Stimulated activated effector memory CD8-positive, alpha-beta T cell treated with anti-CD3 and anti-CD28 coated beads, Interleukin-12 subunit alpha, Interleukin-12 subunit beta, amount 100 ng/mL, for 72 hours (primary cell): ENCODE results near the gene DFFB.

Experiments used
- ATAC-seq: fragments of 150-1000 bp; cut with Tn5 transposase; 2 replicates; pipeline ENCODE4 v1.10.0; 2021
- DNase-seq, 2 donors: peaks; one replicate each; pipeline ENCODE4 v3.0.0; 2021 to 2022; ENCODE audit warnings: low spot score in 2 of 2
- H3K27ac Mint-ChIP-seq: one replicate; pipeline ENCODE4 v1.8.0; 2022; ENCODE audit warnings: mild to moderate bottlenecking, mixed read lengths
- H3K36me3 Mint-ChIP-seq: one replicate; pipeline ENCODE4 v1.8.0; 2022; ENCODE audit warnings: mild to moderate bottlenecking, mixed read lengths
- H3K4me1 Mint-ChIP-seq: one replicate; pipeline ENCODE4 v1.8.0; 2022; ENCODE audit warnings: mixed read lengths
- H3K4me3 Mint-ChIP-seq: one replicate; pipeline ENCODE4 v1.8.0; 2022; ENCODE audit warnings: mild to moderate bottlenecking, mixed read lengths
- H3K9me3 Mint-ChIP-seq: one replicate; pipeline ENCODE4 v1.8.0; 2022; ENCODE audit warnings: mixed read lengths

Gene DFFB

DNA sequence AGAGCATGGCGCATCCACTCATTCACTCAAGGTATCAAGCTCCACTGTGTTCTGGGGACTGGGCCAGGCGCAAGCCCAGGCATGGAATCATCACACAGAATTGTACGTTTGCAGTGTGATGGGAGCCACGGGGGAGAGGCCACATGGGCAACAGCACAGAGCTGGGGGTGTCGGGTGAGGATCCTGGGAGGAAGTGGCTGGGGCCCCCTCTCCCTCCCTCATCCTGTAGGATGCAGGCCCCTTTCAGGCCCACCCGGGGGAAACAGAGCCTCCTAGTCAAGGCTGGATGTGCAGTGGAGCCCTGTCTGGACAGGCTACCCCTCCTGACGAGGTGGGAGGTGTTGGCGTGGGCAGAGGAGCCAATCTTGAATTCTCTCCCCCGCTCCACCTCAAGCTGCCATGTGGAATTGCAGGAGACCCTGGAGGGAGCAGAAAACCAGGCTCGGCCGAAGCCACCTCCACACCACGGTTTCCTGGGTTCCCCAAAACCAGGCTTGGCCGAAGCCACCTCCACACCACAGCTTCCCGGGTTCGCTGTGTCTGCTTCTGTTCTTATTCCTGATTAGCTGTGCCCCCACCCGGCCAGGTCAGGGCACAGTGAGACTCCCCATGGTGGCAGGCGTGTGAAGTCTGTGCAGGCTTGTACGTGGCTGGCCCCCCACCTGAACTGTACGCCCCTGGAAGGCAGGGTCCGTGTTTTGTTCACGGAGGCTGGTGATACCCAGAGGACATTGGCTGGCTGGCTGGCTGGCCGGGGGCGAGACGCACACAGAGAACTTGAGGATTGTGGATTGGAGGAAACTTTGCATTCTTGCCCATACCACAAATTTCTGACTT, 46.9 kb downstream of the DFFB start:
- H3K9me3 Mint-ChIP-seq, result no peaks in the 10 kb centered on the region

DNA sequence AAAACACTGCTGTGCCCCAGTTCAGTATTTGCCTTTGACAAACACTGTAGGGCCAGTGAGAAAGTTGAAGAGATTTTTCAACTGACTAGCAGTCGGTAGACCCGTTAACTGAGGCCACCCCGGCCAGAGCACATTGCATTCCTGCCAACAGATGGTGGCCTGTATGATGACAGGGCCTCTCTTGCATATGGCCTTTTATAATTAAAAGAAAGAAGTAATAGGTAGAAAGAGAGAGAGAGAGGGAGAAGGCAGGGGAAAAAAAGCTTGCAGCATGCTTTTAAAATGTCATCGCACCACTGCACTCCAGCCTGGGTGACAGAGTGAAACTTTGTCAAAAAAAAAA, 47.5 kb downstream of the DFFB start:
- no peak overlapping the region for H3K27ac Mint-ChIP-seq
- peaks cover 22% of the 10 kb centered on the region for H3K4me1 Mint-ChIP-seq
- DNase-seq (no peak), ATAC-seq (no peak)
- H3K36me3 Mint-ChIP-seq, result peaks cover 6% of the 10 kb centered on the region
- no peak overlapping the region for H3K4me3 Mint-ChIP-seq
- no peaks in the 10 kb centered on the region for H3K9me3 Mint-ChIP-seq

More for the DNA sequence above, 46.9 kb downstream of the DFFB start:
- peaks cover 6% of the 10 kb centered on the region for H3K36me3 Mint-ChIP-seq
- H3K4me3 Mint-ChIP-seq, result peak overlapping the region; percentile 18
- peaks cover 25% of the 10 kb centered on the region for H3K4me1 Mint-ChIP-seq
- ATAC-seq (no peak), DNase-seq (no peak)
- H3K27ac Mint-ChIP-seq, result no peak overlapping the region

DNA sequence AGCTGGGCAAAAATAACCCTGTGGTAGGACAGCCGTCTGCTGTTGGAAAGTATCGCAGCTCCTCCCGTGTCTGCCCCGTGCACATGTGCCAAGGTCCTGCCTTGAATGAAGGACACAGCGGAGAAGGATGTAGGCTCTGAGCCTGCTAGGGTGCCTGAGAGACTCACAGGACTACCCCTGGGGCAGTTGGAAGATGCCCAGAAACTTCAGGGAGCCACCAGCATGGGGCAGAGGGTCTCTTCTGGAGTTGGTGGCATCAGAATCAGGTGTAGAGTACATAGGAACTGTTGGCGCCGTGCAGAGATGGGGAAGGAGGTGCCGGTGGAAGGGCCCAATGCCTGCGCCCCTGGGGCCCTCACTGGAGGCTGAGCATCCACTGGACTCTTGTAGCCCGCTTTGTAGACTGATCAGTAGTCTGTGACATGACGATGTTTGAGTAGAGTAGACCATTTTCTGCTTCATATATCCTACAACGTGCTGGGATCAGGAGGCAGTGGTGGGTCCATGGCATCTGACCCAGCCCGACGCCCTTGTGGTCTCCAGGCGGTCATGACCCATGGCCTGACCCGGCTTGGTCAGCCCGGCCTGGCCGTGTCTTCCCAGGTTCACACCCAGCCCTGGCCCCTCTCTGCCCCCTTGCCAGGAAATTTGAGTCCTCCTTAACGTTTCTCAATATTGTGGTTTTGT, 48.1 kb downstream of the DFFB start:
- H3K36me3 Mint-ChIP-seq, result peaks cover 3% of the 10 kb centered on the region
- H3K4me1 Mint-ChIP-seq, result peaks cover 22% of the 10 kb centered on the region
- no peak overlapping the region for H3K4me3 Mint-ChIP-seq
- H3K9me3 Mint-ChIP-seq, result no peaks in the 10 kb centered on the region
- ATAC-seq (no peak), DNase-seq (no peak)
- H3K27ac Mint-ChIP-seq, result no peak overlapping the region

DNA sequence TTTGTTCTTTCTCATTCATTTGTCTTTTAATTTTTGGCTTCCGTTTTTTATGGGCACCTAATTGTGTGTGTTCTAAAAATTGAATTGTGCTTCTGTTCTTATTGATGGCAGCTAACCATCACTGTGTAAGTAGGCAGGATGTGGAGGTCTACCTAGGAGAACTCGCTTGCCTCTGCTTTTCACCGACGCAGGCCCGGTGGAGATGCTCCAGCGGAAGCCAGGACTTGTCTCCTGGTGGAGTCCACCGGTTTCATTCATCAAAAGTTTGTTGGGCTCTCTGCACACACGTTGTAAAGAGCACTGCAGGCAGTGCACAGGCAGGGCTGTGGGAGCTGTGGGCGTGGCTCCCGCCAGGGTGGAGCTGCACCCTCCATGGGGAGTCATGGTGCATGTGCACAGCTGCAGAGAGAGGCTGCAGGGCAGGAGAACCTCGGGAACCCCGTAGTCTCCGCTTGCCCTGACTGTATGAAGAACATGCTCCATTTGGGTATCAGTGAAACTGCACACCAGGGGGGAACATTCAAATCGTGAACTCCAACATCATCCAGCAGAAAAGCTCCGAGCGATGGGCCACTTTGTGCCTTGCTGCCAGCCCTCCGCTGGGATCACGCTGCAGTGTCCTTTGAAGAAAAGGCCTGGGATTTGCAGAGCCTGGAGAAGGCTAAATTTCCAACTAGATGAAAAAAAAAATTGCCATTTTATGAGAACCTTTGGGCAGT, 48.8 kb downstream of the DFFB start:
- Mint-ChIP-seq H3K4me1 (peaks cover 22% of the 10 kb centered on the region), H3K9me3 (no peaks in the 10 kb centered on the region), H3K36me3 (no peaks in the 10 kb centered on the region), H3K27ac (no peak overlapping the region), H3K4me3 (no peak overlapping the region)
- ATAC-seq (no peak), DNase-seq (no peak)

DNA sequence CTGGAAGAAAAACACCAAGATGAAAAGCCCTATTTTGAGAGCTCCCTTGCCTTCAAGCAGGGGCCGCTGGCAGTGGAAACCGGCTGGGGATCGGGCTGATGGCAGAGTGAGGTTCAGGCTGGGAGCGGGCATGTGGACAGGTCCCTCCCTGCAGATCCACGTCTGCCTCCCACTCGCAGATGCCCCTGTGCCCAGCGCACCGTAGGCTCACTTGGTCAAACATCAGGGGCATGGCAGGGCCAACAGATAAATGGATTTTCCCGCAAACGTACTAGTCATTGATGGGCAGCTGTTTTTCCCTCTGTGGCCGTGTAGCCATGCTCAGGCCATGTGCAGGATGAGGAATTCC, 49.4 kb downstream of the DFFB start:
- Mint-ChIP-seq H3K36me3 (no peaks in the 10 kb centered on the region), H3K9me3 (no peaks in the 10 kb centered on the region), H3K4me1 (peaks cover 22% of the 10 kb centered on the region), H3K27ac (no peak overlapping the region), H3K4me3 (no peak overlapping the region)
- DNase-seq (no peak), ATAC-seq (no peak)

DNA sequence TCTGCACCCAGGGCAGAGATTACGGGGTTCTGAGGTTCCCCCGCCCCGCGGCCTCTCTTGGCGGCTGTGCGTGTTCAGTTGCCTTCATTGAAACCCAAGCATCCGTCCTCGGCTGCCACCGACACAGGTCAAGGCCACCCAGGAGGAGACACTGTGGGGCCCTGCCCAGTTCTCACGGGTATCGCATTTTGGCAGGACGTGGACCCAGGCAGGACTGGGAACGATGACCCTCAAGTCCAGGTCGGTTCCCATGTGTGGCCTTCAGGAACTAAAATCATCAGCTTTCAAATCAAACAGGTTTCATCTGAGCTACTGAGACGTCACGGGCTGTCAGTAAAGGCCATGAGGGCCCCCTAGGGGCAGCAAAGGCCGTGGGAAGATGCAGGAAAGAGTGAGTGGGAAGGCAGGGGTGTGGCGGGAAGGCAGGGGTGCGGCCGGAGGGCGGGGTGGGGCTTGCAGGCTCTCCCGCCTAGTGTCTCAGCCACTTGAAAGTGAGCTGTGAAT, 49.8 kb downstream of the DFFB start:
- H3K27ac Mint-ChIP-seq, result no peak overlapping the region
- H3K9me3 Mint-ChIP-seq, result no peaks in the 10 kb centered on the region
- no peak overlapping the region for H3K4me3 Mint-ChIP-seq
- H3K4me1 Mint-ChIP-seq, result peaks cover 22% of the 10 kb centered on the region
- peak; percentile 46 for ATAC-seq
- DNase-seq, result no peak
- H3K36me3 Mint-ChIP-seq, result no peaks in the 10 kb centered on the region

DNA sequence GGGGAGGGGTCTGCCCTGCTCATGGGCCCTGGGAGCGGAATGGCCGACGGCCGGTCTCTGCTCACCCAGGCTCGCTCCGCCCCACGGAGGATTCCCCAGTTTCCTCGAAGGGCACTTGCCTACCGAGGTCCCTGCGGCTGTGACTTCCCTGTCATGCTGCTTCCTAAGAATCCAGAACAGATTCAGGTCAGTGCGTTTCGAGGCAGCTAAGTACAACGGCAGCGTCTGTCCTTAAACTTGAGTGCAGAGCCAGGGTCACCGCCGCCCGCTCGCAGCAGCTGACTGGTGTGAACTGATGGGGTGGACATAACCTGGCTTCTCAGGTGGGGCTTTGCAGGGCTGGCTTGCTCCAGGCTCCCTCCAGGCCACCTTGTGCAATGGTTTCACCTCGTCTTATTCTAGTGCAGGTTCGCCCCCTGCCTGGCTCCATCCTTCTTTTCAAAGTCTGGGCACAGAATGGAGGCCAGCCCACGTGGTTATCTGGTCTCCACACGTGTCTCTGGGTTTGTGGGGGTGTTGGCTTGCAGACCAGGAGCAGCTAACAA, 50.4 kb downstream of the DFFB start:
- no peaks in the 10 kb centered on the region for H3K36me3 Mint-ChIP-seq
- H3K9me3 Mint-ChIP-seq, result no peaks in the 10 kb centered on the region
- no peak overlapping the region for H3K4me3 Mint-ChIP-seq
- ATAC-seq (no peak), DNase-seq (no peak)
- H3K4me1 Mint-ChIP-seq, result peaks cover 18% of the 10 kb centered on the region
- H3K27ac Mint-ChIP-seq, result no peak overlapping the region

DNA sequence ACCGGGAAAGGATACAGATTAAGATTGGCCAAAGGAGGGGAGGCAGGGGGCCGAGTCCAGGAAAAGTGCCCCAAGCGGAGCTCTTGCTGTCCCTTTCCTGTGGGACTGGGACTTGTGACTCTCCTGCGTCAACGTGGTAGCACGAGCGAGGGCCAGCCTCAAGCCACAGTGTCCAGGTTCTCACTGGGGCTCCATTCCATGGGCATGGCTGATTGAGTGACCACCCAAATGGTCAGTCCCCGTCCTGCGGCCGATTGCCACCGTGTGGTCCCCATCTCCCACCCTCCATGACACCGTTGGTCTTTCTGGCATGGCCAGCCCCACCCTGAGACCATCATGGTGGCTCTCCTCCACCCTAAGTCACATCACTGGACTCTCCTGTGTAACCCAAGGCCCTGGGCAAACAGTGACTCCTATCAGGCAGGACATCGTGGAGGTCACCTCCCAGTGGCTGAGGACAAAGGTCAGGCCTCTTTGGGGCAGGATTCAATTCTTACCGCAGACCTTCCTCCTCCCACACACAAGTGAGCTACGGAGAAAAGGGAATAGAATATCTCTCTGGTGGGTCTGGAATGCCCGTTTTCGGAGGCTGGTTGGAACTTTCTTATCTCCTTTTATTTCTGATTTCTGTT, 51.7 kb downstream of the DFFB start:
- Mint-ChIP-seq H3K4me3 (no peak overlapping the region), H3K36me3 (no peaks in the 10 kb centered on the region), H3K4me1 (peaks cover 6% of the 10 kb centered on the region), H3K9me3 (no peaks in the 10 kb centered on the region), H3K27ac (no peak overlapping the region)
- no peak for ATAC-seq
- DNase-seq, result no peak

DNA sequence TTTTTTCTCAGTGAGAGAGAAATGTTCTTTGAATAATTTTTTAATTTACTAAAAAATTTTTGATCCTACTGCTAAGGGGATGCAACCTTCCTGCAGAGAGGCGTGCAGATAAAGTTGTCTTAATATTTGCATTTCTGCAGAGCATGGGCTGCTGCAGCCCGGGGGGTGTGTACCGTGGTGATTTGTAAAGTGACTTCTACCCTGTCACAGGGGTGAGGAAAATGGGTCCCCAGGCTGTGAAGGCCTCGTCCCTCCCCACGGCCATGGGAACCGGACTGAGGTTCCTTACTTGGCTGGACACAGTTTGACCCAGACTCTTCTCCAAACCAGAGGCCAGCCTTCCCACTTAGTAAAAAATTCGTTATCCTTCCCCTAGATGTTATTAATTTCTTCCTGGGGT, 52.3 kb downstream of the DFFB start:
- ATAC-seq (no peak), DNase-seq (no peak)
- Mint-ChIP-seq H3K4me1 (peaks cover 6% of the 10 kb centered on the region), H3K27ac (no peak overlapping the region), H3K9me3 (no peaks in the 10 kb centered on the region), H3K4me3 (no peak overlapping the region), H3K36me3 (no peaks in the 10 kb centered on the region)

DNA sequence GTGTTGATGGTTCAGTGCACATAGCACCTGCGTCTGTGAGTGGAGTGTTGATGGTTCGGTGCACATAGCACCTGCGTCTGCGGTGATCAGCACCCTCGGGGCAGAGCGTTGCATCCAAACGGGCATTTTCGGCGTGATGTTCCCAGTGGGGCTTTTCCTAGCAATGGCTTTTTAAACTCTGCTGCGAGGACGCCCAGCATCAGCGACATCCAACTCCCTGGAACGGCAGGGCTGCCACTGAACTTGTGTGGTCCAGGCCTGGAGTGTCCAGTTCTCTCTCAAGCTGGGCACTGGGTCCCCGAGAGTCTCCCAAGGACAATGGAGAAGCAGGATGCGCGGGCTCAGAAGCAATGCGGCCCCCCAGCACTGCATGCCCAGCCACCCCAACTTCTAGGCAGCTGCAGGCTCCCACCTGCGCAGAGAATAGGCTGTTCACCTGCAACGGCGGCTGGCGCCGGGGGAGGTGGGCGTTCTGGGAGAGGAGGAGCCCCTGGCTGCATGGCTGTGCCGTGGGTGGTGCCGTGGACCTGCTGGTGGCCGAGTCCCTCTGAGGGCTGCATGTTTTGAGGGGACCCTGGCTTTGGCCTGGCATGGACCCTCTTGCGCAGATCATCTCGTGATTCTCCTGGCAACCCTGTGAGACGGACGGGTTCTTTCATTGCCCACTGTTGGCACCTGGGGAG, 52.9 kb downstream of the DFFB start:
- H3K27ac Mint-ChIP-seq, result no peak overlapping the region
- peaks cover 6% of the 10 kb centered on the region for H3K4me1 Mint-ChIP-seq
- H3K36me3 Mint-ChIP-seq, result no peaks in the 10 kb centered on the region
- ATAC-seq (no peak), DNase-seq (no peak)
- no peak overlapping the region for H3K4me3 Mint-ChIP-seq
- no peaks in the 10 kb centered on the region for H3K9me3 Mint-ChIP-seq

DNA sequence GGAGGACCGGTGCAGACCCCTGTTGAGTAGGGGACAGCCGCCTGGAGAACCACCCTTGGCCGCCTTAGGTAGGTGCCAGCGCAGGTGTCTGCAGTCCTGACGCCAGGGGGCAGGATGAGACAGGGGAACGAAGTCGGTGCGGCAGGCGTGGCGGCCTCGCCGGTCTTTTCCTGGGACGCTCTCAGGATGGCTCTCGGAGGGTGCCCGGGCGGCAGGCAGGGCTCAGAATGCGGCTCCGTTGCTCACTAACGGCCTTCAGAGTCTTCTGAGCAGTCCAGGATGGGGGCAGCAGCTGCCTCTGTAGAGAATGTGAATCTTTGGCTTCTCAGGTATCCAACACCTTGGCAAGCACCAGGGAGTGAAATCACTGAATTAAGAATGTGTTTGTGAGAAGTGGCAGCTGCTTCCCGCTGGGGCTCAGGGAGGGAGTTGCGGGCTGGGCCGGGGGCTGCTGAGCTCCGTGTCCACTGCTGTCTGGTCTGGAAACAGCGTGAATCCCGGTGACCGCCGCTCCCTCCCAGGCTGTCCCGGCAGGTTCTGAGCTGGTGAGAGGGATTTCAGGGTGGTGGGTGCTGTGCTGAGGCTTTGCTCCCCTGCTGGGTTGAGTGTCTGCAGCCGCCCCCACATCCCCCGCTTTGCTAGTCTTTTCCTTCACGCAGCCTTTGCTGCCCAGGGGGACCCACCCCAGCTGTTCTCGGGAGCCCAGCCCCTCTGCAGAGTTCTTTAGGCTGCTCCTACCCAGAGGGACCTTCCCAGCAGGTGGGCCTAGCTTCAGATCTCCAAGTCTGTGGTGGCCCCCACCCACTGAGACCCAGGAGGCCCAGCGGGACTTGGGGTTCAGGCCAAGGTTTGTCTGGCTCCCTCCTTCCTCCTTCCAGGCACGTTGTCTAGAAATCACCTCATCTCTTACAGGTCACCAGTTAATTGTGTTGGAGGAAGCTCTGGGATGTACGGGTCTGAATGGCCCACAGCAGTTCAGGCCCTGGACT, 53.9 kb downstream of the DFFB start:
- Mint-ChIP-seq H3K36me3 (no peaks in the 10 kb centered on the region), H3K27ac (no peak overlapping the region), H3K4me3 (peak overlapping the region; percentile 21), H3K4me1 (peaks cover 6% of the 10 kb centered on the region), H3K9me3 (no peaks in the 10 kb centered on the region)
- DNase-seq (peak; percentile 57 to 79), ATAC-seq (peak; percentile 68)

DNA sequence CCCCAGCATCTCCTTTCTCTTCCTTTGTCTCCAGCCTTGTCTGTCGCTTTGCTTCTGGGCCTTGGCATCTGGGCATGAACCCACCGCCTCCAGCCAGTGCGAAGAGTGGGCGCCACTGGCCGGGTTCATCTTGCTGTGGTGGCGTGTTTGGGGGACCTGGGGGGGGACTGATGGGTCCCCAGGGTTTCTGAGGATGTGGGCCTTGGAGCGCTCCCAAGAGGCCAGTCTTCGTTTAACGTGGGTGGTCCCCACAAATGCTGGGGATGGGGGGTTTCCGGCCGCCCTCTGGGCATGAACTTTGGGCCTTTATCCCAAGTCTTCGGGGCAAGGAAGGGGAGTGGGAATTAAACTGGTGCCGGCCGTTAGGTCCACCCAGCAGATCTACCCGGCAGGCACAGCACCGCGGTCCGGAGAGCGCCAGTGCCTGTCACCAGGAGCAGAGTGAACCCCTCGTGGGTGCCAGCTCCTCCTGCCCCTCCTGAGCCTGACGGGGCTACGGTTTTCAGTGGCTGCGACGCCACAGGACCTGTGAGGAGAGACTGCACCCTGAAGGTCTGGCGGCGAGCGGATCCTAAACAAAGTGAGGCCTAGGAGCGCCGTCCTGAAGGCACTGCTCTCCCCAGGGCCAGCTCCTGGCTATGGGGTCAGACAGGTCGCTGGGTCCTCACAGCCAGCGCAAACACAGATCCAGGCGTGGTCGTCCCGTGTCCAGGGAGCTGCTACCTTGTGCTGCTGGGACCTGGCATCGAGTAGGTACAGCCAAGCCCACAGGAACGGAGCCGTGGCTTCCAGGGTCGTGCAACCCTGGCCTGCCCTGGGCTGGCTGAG, 54.9 kb downstream of the DFFB start:
- H3K4me1 Mint-ChIP-seq, result peaks cover 3% of the 10 kb centered on the region
- no peaks in the 10 kb centered on the region for H3K36me3 Mint-ChIP-seq
- DNase-seq (no peak), ATAC-seq (no peak)
- H3K27ac Mint-ChIP-seq, result no peak overlapping the region
- H3K4me3 Mint-ChIP-seq, result no peak overlapping the region
- no peaks in the 10 kb centered on the region for H3K9me3 Mint-ChIP-seq
